Fibroblast of lung (primary cell): ENCODE data around the gene CHST12.

Experiments
- EZH2 ChIP-seq: IDR thresholded peaks from 2 replicates; pipeline ENCODE4 v1.5.1; 2012; ENCODE audit warnings: low read length, control low read depth, mild to moderate bottlenecking; ENCODE audit errors: missing control alignments
- TF ChIP-seq, protein P1 (sequence below), 2 donors: IDR thresholded peaks in 1 of 2; conservative IDR thresholded peaks in 1 of 2; 1 replicate in 1 of 2; 2 replicates in 1 of 2; pipeline ENCODE4 v1.5.1; 2011 to 2012; ENCODE audit warnings: low read length in 2 of 2, control low read depth in 1 of 2, inconsistent platforms in 1 of 2, low read depth in 1 of 2, mild to moderate bottlenecking in 1 of 2

GRCh38 chr7:2475678-2476015 is 72.2 kb downstream of the CHST12 start:
- no peak for TF ChIP-seq EZH2
- TF ChIP-seq, protein P1, sequence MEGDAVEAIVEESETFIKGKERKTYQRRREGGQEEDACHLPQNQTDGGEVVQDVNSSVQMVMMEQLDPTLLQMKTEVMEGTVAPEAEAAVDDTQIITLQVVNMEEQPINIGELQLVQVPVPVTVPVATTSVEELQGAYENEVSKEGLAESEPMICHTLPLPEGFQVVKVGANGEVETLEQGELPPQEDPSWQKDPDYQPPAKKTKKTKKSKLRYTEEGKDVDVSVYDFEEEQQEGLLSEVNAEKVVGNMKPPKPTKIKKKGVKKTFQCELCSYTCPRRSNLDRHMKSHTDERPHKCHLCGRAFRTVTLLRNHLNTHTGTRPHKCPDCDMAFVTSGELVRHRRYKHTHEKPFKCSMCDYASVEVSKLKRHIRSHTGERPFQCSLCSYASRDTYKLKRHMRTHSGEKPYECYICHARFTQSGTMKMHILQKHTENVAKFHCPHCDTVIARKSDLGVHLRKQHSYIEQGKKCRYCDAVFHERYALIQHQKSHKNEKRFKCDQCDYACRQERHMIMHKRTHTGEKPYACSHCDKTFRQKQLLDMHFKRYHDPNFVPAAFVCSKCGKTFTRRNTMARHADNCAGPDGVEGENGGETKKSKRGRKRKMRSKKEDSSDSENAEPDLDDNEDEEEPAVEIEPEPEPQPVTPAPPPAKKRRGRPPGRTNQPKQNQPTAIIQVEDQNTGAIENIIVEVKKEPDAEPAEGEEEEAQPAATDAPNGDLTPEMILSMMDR (conservative IDR thresholded peaks at IDR 0.05 in 1 of 2, IDR thresholded peaks at IDR 0.05 in 1 of 2; ENCODE audit: low read depth in 1 of 2, low read length in 2 of 2): no peak
